HS-5 (cell line): ENCODE measurements around the gene SNCAIP.
"Not testable (repeated sequence)": the region's sequence is repeated elsewhere in the genome, so short reads cannot be mapped to it uniquely, and the experiment has no call there.

ENCODE experiments used
- DNase-seq: peaks from one replicate; pipeline ENCODE4 v3.0.0-alpha.2; 2012; ENCODE audit warnings: low read depth

Gene SNCAIP

DNA sequence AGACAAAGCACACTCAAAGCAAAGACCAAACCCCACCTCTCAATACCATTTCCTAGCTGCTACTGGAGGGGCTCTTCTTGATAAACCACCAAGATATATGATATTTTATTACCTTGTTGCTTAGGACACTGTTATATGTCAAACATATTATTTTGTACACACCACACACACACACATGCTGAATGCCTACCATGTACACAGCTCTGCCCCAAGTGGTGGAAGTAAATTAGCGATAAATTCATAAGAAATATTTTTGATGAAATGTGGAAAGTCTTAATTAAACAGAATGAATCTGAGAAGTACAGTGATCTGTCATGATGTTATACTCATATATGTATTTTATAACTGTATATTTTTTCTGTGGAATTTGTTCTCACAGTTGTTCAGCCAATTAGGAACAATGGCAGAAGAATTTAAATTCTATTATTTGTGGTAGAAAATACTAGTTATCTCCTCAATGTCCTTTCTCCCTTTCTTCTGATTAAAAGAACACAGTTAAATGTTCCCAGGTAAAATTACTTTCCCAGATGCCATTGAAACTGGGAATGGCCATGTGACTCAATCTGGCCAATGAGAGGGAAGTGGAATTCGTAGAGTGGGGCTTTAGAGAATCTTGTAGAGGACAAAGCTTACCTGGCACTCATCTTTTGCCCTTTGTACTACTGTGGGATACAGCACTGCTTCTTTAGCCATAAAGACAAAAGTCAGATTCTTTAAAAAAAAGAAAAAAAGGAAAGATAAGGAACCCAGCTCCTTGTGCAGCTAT, 156.5 kb downstream of the SNCAIP start:
- no peak for DNase-seq

- DNase-seq, result no peak
These were observed 157.4 kb downstream of the SNCAIP start for GRCh38 chr5:122469384-122469919.

- no peak for DNase-seq
These were observed 158.3 kb downstream of the SNCAIP start for GRCh38 chr5:122470365-122470764.

GRCh38 chr5:122471031-122471751, 159.2 kb downstream of the SNCAIP start:
- DNase-seq, result no peak

- DNase-seq, result no peak
These were observed 159.7 kb downstream of the SNCAIP start for GRCh38 chr5:122471752-122472061.

GRCh38 chr5:122473138-122473843, 161.3 kb downstream of the SNCAIP start:
- DNase-seq, result no peak

DNA sequence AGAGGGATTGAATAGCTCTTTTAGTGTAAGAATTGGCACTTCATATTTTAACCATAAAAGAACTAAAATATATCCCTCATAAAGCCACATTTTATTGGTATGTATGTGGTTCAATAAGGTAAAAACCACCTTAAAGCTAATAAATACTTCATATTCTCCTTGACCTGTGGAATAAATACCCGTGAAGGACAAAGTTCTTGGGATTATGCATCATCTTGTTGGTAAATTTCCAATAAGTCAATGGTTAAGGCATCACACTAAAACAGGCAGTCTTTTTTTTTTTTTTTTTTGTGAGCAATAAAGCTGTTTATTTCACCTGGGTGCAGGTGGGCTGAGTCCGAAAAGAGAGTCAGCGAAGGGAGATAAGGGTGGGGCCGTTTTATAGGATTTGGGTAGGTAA, 161.9 kb downstream of the SNCAIP start:
- DNase-seq, result no peak

GRCh38 chr5:122478741-122479442, 166.9 kb downstream of the SNCAIP start:
- DNase-seq, result no peak

DNA sequence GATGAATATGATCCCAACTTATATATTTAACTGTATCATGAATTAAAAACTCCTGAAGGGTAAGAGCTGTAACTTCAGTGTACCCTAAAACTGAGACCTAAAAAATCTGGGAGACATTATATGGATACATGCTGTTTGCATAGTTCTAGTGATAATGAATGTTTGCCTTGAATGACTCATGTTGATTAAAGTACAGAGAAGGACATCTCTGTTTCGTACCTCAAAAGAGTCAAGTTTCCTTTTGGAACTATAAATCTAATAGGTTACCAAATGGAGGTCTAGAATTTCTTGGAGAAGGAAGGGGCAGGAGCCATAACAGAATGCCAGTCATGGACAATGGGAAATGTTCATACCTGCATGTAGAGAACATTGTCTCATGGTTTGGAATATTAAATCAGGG, 168.1 kb downstream of the SNCAIP start:
- no peak for DNase-seq

DNA sequence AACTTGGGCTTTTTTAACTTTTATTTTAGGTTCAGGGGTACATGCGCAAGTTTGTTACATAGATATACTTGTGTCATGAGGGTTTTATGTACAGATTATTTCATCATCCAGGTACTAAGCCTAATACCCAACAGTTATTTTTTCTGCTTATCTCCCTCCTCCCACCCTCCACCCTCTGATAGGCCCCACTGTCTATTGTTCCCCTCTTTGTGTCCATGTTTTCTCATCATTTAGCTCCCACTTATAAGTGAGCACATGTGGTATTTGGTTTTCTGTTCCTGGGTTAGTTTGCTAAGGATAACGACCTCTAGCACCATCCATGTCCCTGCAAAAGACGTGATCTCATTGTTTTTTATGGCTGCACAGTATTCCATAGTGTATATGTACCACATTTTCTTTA, 172.1 kb downstream of the SNCAIP start:
- DNase-seq, result no peak

DNA sequence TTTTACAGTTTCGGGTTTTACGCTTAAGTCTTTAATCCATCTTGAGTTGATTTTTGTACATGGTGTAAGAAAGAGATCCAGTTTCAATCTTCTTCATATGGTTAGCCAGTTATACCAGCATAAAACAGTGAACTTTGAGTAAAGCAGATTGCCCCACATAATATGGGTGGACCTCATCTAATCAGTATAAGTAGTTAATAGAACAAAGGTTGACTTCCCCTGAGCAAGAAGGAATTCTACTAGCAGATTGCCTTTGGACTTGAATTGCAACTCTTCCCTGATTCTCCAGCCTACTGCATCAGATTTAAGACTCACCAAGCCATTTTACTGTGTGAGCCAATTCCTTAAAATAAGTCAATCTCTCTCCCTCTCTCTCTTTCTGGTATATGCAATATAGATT, 173.2 kb downstream of the SNCAIP start:
- no peak for DNase-seq

DNA sequence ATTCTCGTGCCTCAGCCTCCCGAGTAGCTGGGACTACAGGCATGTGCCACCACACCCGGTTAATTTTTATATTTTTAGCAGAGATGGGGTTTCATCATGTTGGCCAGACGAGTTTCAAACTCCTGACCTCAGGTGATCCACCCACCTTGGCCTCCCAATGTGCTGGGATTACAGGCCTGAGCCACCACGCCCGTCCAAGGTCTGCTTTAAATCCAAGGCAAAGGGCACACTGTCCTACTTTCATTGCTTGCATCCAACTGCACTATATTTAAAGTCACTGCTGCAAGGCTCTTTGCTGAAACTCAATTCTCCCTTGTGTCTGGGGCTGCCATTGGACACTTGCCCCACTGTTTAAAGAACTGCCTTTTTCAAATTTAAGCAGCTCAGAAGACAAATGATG, 174.6 kb downstream of the SNCAIP start:
- DNase-seq, result not testable (repeated sequence)

GRCh38 chr5:122490718-122491117, 178.7 kb downstream of the SNCAIP start:
- DNase-seq, result no peak

DNA sequence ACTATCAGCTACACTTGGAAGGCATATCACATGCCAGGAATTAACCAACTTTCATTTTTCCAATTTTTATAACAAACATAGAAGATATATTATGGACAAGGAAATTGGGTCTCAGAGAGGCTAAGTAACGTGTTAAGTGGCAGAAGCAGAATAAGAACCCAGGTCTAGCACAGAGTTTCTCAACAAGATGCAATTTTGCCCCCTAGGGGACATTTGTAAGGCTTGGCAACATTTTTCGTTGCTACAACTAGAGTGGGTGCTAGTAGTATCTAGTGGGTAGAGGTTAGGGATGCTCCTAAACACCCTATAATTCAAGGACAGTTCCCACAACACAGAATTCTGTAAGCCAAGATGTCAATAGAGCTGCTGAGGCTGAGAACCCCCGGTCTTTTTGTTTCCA, 180.6 kb downstream of the SNCAIP start:
- DNase-seq, result no peak

- no peak for DNase-seq
These were observed 181.3 kb downstream of the SNCAIP start for GRCh38 chr5:122493091-122494021.

- DNase-seq, result no peak
These were observed 182.1 kb downstream of the SNCAIP start for GRCh38 chr5:122494109-122494508.

DNA sequence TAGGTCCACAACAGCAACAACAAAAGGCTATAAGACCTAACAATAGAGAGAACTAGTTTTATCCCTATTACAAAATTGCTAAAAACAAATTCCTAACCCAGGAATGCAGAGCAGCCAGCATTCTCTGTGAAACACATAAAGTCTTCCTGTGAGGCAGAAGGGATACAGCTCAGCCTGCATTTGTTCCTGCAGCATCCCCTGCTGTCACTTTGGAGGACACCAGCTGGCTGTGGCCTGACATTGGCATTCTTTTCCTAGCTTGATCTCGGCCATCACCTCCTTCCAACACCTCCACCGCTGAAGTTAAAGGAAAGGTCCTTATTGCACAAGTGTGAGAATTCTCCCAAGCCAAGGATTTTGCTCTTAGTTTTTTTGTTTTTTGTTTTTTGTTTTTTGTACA, 186.1 kb downstream of the SNCAIP start:
- no peak for DNase-seq

GRCh38 chr5:122499585-122499984, 187.5 kb downstream of the SNCAIP start:
- DNase-seq, result no peak

DNA sequence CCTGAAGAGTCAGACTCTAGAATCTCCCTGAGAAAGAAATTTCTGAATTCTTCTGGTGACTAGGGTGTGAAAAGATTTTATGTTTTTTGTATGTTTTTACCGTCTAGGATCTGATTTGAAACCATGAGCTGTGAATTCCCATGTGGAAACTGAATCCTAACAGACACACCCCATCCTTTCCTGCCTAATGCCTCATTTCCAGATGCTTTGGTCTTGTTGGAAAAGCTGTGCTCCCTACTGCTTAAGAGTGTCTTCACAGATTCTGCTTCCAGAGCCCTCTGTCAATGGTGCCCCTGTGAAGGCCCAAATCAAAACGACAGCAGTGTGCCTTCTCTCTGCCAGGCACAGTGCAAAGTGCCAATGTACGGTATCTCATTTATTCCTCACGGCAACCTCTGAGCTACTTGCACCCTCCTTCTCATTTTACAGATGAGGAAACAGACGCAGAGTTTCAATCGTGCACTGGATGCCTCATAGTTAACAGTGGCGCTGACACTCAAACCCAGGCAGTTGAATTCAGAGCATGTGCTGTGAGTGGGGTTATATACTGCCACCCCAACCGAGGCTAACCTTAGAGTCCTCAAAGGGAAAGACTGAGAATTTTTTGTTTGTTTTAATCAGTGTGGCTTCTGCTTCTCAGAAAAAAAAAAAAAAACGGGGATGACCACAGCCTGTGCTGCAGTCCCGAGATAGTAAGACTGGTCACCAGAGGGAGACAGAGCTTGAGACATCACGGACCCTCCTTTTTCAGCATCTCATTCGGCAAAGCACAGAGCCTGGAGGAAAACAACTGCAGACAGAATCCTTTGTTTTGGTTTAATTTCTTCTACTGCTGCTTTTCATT, 188.4 kb downstream of the SNCAIP start:
- DNase-seq, result peak; percentile 22

DNA sequence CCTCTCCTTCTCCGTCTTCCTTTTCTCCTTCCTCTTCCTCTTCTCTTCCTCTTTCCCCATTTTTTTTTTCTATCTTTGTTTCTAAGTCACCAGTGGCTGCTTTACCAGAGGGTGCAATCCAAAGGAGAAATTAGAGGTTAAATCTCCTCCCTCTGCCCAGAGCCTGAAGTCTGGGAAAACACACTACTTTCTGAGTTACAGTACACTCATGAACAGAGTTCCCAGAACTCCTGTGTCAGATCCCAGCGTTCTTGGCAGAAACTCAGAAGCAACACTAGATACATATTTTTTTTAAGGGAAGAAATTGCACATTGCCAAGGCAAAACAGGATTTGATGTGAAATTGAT, 189.0 kb downstream of the SNCAIP start:
- no peak for DNase-seq
